Activated T-cell treated with anti-CD3 and anti-CD28 coated beads for 4 hours (primary cell): ENCODE results near the gene FIZ1.

Source experiments
- DNase-seq: peaks from one replicate; pipeline ENCODE4 v3.0.0-alpha.2; 2020

The FIZ1 gene

GRCh38 chr19:55635856-55636440 is 36.6 kb upstream of the FIZ1 start:
- DNase-seq, result no peak

- DNase-seq, result no peak
These were observed 36.0 kb upstream of the FIZ1 start for GRCh38 chr19:55635334-55635717.

- DNase-seq, result no peak
These were observed 34.5 kb upstream of the FIZ1 start for GRCh38 chr19:55633861-55634260.

GRCh38 chr19:55632463-55632834 is 33.1 kb upstream of the FIZ1 start:
- DNase-seq, result peak; percentile 92

GRCh38 chr19:55626350-55626749 is 27.0 kb upstream of the FIZ1 start:
- DNase-seq, result peak; percentile 50

GRCh38 chr19:55625004-55625326 is 25.6 kb upstream of the FIZ1 start:
- DNase-seq, result no peak

- DNase-seq, result peak; percentile 91
These were observed 25.0 kb upstream of the FIZ1 start, which contains the start of gene ZNF784 for GRCh38 chr19:55624109-55625003. Gene ZNF784 (minus strand): TSS chr19:55624566. CDS start chr19:55624561, 5 bp downstream.

GRCh38 chr19:55623561-55623960 is 24.2 kb upstream of the FIZ1 start:
- no peak for DNase-seq

GRCh38 chr19:55623130-55623529 is 23.8 kb upstream of the FIZ1 start:
- DNase-seq, result no peak

GRCh38 chr19:55622242-55622969 is 23.1 kb upstream of the FIZ1 start:
- no peak for DNase-seq

GRCh38 chr19:55621673-55622231 is 22.4 kb upstream of the FIZ1 start:
- no peak for DNase-seq

GRCh38 chr19:55621205-55621672 is 21.9 kb upstream of the FIZ1 start:
- DNase-seq, result no peak

GRCh38 chr19:55620410-55621204 is 21.3 kb upstream of the FIZ1 start:
- no peak for DNase-seq

GRCh38 chr19:55619286-55619685 is 20.0 kb upstream of the FIZ1 start:
- DNase-seq, result no peak

GRCh38 chr19:55618426-55618825 is 19.1 kb upstream of the FIZ1 start:
- DNase-seq, result no peak

- DNase-seq, result no peak
These were observed 18.1 kb upstream of the FIZ1 start for GRCh38 chr19:55617426-55617825.

GRCh38 chr19:55616395-55616875 is 17.1 kb upstream of the FIZ1 start:
- no peak for DNase-seq

GRCh38 chr19:55615543-55616394 is 16.5 kb upstream of the FIZ1 start:
- DNase-seq, result no peak

GRCh38 chr19:55614711-55615542 is 15.6 kb upstream of the FIZ1 start:
- no peak for DNase-seq

- no peak for DNase-seq
These were observed 14.8 kb upstream of the FIZ1 start for GRCh38 chr19:55613930-55614710.
